ENCODE measurements around the gene EFCAB9. TPM values are rescaled to one million over a fixed set of nuclear protein-coding genes. Genes with fewer than 3 reads are reported as not detected.

EFCAB9 gene
- total RNA-seq, 2 donors from 2014 or later: not detected

GRCh38 chr5:172178301-172178987 lies 15.5 kb upstream of the EFCAB9 start:
- DNase-seq: no peak
- Histone ChIP-seq H3K27me3 (ENCODE audit: control insufficient read depth, insufficient read depth, low read length, poor library complexity, severe bottlenecking) (no peaks in the 10 kb centered on the region), H3K9me3 (ENCODE audit: control insufficient read depth, low read length) (peaks cover 5% of the 10 kb centered on the region), H3K36me3 (ENCODE audit: control insufficient read depth, insufficient read depth, low read length) (no peaks in the 10 kb centered on the region), H3K4me1 (ENCODE audit: control insufficient read depth, insufficient read depth, low read length) (no peaks in the 10 kb centered on the region), H3K9ac (ENCODE audit: extremely low read depth, low read length, poor library complexity, severe bottlenecking) (no peak overlapping the region), H3K27ac (ENCODE audit: low read depth, low read length) (no peak overlapping the region), H3K4me3 (ENCODE audit: low read length) (no peak overlapping the region)
- 60 to 72% methylated on average over 17 to 18 of the region's 18 CpGs for WGBS, 2 experiments (ENCODE audit: insufficient coverage in 1 of 2, insufficient read length in 1 of 2)
- Mint-ChIP-seq H3K36me3 (ENCODE audit: low read depth) (peaks cover 8% of the 10 kb centered on the region), H3K4me3 (no peak overlapping the region), H3K9me3 (no peaks in the 10 kb centered on the region), H3K4me1 (peaks cover 21% of the 10 kb centered on the region), H3K27me3 (ENCODE audit: insufficient read depth) (no peaks in the 10 kb centered on the region), H3K27ac (no peak overlapping the region)
- no peak for TF ChIP-seq CTCF (conservative IDR thresholded peaks at IDR 0.05)

DNA sequence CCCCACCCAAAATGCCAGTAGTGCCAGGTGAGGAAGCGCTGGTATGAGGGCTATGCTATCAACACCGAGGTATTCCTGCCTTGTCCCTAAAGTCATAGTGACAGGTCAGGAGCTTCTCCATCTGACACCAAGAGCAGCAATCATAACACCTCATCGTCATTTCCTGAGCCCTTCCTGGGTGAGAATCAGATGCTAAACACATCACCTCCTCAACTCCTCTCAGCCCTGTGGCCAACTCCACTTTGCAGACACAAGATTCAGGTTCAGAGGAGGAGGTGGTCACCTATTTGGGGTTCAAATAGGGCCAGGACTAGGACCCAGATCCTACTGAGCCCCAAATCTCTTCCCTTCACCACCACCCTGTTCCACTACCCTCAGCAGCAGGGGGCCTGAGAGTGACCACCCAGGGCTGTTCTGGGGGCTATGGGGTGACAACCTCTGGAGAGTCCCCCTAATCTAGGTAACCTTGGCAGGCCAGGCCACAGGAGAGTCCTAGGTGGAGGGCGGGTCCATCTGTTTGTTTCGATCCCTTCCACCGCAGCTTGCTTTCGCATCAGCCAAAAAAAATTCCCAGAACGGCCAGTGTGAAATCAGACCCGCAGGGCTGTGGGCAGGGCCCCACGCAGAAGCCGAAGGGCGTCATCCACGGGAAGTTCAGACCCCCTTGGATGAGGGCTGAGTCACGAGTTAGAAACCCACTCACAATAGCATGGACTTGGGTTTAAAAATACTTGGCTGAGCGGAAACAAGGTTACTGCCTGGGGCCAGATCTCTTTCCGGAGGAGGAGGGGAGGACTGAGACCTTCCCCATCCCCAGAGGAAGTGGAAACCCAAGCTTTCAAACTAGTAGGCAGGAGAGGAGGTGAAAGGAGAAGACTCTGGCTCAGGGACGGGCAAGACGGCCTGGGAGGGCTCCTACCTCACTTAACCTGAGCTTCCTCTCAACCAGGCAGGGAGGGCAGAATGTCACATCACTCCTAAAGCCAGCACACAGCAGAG lies 14.7 kb upstream of the EFCAB9 start:
- H3K27me3 Mint-ChIP-seq (ENCODE audit: insufficient read depth): no peaks in the 10 kb centered on the region
- no peak overlapping the region for H3K9ac ChIP-seq (ENCODE audit: extremely low read depth, low read length, poor library complexity, severe bottlenecking)
- no peaks in the 10 kb centered on the region for H3K36me3 ChIP-seq (ENCODE audit: control insufficient read depth, insufficient read depth, low read length)
- no peak overlapping the region for H3K4me3 Mint-ChIP-seq
- no peak overlapping the region for H3K27ac ChIP-seq (ENCODE audit: low read depth, low read length)
- no peak overlapping the region for H3K4me3 ChIP-seq (ENCODE audit: low read length)
- no peaks in the 10 kb centered on the region for H3K9me3 Mint-ChIP-seq
- H3K9me3 ChIP-seq (ENCODE audit: control insufficient read depth, low read length): peaks cover 5% of the 10 kb centered on the region
- peaks cover 15% of the 10 kb centered on the region for H3K4me1 Mint-ChIP-seq
- H3K36me3 Mint-ChIP-seq (ENCODE audit: low read depth): peaks cover 8% of the 10 kb centered on the region
- no peak for TF ChIP-seq CTCF (conservative IDR thresholded peaks at IDR 0.05)
- H3K4me1 ChIP-seq (ENCODE audit: control insufficient read depth, insufficient read depth, low read length): peaks cover 5% of the 10 kb centered on the region
- H3K27ac Mint-ChIP-seq: peak overlapping the region; percentile 27
- WGBS, 2 experiments (ENCODE audit: insufficient coverage in 1 of 2, insufficient read length in 1 of 2): 76 to 78% methylated on average over 10 to 18 of the region's 18 CpGs
- DNase-seq: no peak
- H3K27me3 ChIP-seq (ENCODE audit: control insufficient read depth, insufficient read depth, low read length, poor library complexity, severe bottlenecking): no peaks in the 10 kb centered on the region

DNA sequence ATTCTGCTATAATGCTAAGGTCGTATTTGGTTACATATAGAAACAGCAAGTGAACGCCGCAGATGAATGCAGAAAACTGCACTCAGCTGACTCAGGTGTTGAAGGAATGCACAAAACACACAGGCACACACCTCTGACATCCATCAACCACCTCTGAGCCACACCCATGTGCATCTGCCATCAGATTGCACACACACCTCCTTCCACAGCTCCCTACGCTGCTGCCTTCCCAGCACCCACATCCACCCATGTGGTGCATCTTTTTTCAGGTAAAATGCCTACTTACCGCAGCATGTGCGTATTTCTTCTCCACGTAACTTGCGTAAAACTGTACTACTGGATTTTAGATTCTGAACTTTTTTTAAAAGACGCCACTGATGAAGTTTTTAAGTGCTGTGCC lies 13.0 kb upstream of the EFCAB9 start:
- peaks cover 8% of the 10 kb centered on the region for H3K36me3 Mint-ChIP-seq (ENCODE audit: low read depth)
- Histone ChIP-seq H3K9me3 (ENCODE audit: control insufficient read depth, low read length) (peaks cover 5% of the 10 kb centered on the region), H3K27me3 (ENCODE audit: control insufficient read depth, insufficient read depth, low read length, poor library complexity, severe bottlenecking) (no peaks in the 10 kb centered on the region), H3K27ac (ENCODE audit: low read depth, low read length) (no peak overlapping the region), H3K9ac (ENCODE audit: extremely low read depth, low read length, poor library complexity, severe bottlenecking) (no peak overlapping the region), H3K36me3 (ENCODE audit: control insufficient read depth, insufficient read depth, low read length) (no peaks in the 10 kb centered on the region), H3K4me3 (ENCODE audit: low read length) (no peak overlapping the region), H3K4me1 (ENCODE audit: control insufficient read depth, insufficient read depth, low read length) (peaks cover 7% of the 10 kb centered on the region)
- no peak overlapping the region for H3K4me3 Mint-ChIP-seq
- H3K27me3 Mint-ChIP-seq (ENCODE audit: insufficient read depth): no peaks in the 10 kb centered on the region
- DNase-seq: no peak
- no peak for TF ChIP-seq CTCF (conservative IDR thresholded peaks at IDR 0.05)
- H3K4me1 Mint-ChIP-seq: peaks cover 9% of the 10 kb centered on the region
- 95 to 96% methylated on average over 6 to 9 of the region's 9 CpGs for WGBS, 2 experiments (ENCODE audit: insufficient coverage in 1 of 2, insufficient read length in 1 of 2)
- no peaks in the 10 kb centered on the region for H3K9me3 Mint-ChIP-seq
- H3K27ac Mint-ChIP-seq: no peak overlapping the region
